ENCODE measurements around the gene ELL. TPM values are rescaled to one million over a fixed set of nuclear protein-coding genes. Genes with fewer than 3 reads are reported as not detected.

Gene ELL
- total and polyA plus RNA-seq, 2 experiments from 2014 or later = 11.3 to 20.1 TPM

GRCh38 chr19:18503337-18503970 is 18.4 kb downstream of the ELL start:
- H4K20me1 ChIP-seq (replicated peaks; ENCODE audit: insufficient read depth) = peaks cover 23% of the 10 kb centered on the region
- H3K4me3 ChIP-seq = no peak overlapping the region
- no peaks in the 10 kb centered on the region for H3K36me3 ChIP-seq (ENCODE audit: insufficient read depth)
- H3K27ac ChIP-seq (ENCODE audit: low read depth) = no peak overlapping the region
- peaks cover 74% of the 10 kb centered on the region for H3K79me2 ChIP-seq (replicated peaks; ENCODE audit: insufficient read depth)
- H3F3A ChIP-seq (replicated peaks; ENCODE audit: low read depth) = 0 out of 2 replicates have a peak, but pooled peaks cover 3% of the 10 kb centered on the region
- H3K27me3 Mint-ChIP-seq (ENCODE audit: insufficient read depth, low read depth, poor library complexity) = peaks cover 14% of the 10 kb centered on the region
- ATAC-seq = no peak
- no peak for TF ChIP-seq EZH2phosphoT487 (IDR thresholded peaks at IDR 0.05; ENCODE audit: unreplicated experiment)
- no peak for TF ChIP-seq STAT1 (IDR thresholded peaks at IDR 0.05; ENCODE audit: unreplicated experiment)
- no peak for TF ChIP-seq JUNB (IDR thresholded peaks at IDR 0.05; ENCODE audit: unreplicated experiment)
- no peak for TF ChIP-seq CREB1 (CRISPR knock-in tag; IDR thresholded peaks at IDR 0.05; ENCODE audit: low read depth)
- H3K4me1 Mint-ChIP-seq = peaks cover 11% of the 10 kb centered on the region
- no peak overlapping the region for H3K4me3 Mint-ChIP-seq
- no peaks in the 10 kb centered on the region; the same call in 2 of the 3 replicates for H3K36me3 Mint-ChIP-seq (ENCODE audit: low read depth)
- H3K4me2 ChIP-seq = no peak overlapping the region
- no peak for DNase-seq (ENCODE audit: low spot score)
- H3K9me3 Mint-ChIP-seq = no peaks in the 10 kb centered on the region; the same call in 2 of the 3 replicates
- no peak overlapping the region for H3K27ac Mint-ChIP-seq
- no peak overlapping the region for H2AFZ ChIP-seq
- no peaks in the 10 kb centered on the region for H3K4me1 ChIP-seq (ENCODE audit: insufficient read depth)
- no peaks in the 10 kb centered on the region for H3K9me2 ChIP-seq (ENCODE audit: insufficient read depth)
- no peaks in the 10 kb centered on the region for H3K27me3 ChIP-seq (ENCODE audit: insufficient read depth)

GRCh38 chr19:18502638-18503294 is 19.1 kb downstream of the ELL start:
- Mint-ChIP-seq H3K27ac (no peak overlapping the region), H3K27me3 (ENCODE audit: insufficient read depth, low read depth, poor library complexity) (peaks cover 12% of the 10 kb centered on the region), H3K4me3 (no peak overlapping the region; the same call in 2 of the 3 replicates), H3K9me3 (no peaks in the 10 kb centered on the region; the same call in 2 of the 3 replicates), H3K4me1 (peaks cover 11% of the 10 kb centered on the region), H3K36me3 (ENCODE audit: low read depth) (no peaks in the 10 kb centered on the region; the same call in 2 of the 3 replicates)
- Histone ChIP-seq H3K27me3 (ENCODE audit: insufficient read depth) (no peaks in the 10 kb centered on the region), H3K9me2 (ENCODE audit: insufficient read depth) (no peaks in the 10 kb centered on the region), H3F3A (replicated peaks; ENCODE audit: low read depth) (0 out of 2 replicates have a peak, but pooled peaks cover 3% of the 10 kb centered on the region), H3K4me2 (no peak overlapping the region), H3K4me1 (ENCODE audit: insufficient read depth) (no peaks in the 10 kb centered on the region), H4K20me1 (replicated peaks; ENCODE audit: insufficient read depth) (peaks cover 23% of the 10 kb centered on the region), H3K4me3 (no peak overlapping the region), H2AFZ (no peak overlapping the region), H3K36me3 (ENCODE audit: insufficient read depth) (no peaks in the 10 kb centered on the region), H3K79me2 (replicated peaks; ENCODE audit: insufficient read depth) (peaks cover 78% of the 10 kb centered on the region), H3K27ac (ENCODE audit: low read depth) (no peak overlapping the region)
- TF ChIP-seq NANOG (IDR thresholded peaks at IDR 0.05; ENCODE audit: borderline replicate concordance) (no peak), ZNF462 (CRISPR knock-in tag; IDR thresholded peaks at IDR 0.05) (no peak)
- DNase-seq (ENCODE audit: low spot score) (no peak), ATAC-seq (no peak)
